IMR-90 (cell line): ENCODE measurements around the gene CSNK2A2. TPM values are rescaled to one million over a fixed set of nuclear protein-coding genes. Genes with fewer than 3 reads are reported as not detected.

Experiments used
- ATAC-seq: fragments of 200-7000 bp; cut with Tn5 transposase; 2 replicates; pipeline ENCODE4 v1.9.1; 2020; ENCODE audit warnings: low read depth, mild to moderate bottlenecking, moderate library complexity
- BruUV-seq: library from RNA; stranded (reverse); fragments of 400-500 nt; replicated peaks from 2 replicates; lab custom pipeline; 2021; lab: Mats Ljungman, UMichigan
- CTCF ChIA-PET: fragments of 300-600 bp; formaldehyde crosslinking; extraction: SDS; loops from one replicate; lab custom pipeline; 2021; ENCODE audit warnings: antibody characterized with exemption; lab: Yijun Ruan, JAX
- POLR2A ChIA-PET: fragments of 300-600 bp; sonication (Branson Sonifier 250); formaldehyde crosslinking; loops from one replicate; lab custom pipeline; 2022; ENCODE audit warnings: antibody characterized with exemption; ENCODE audit not compliant: unreplicated experiment; lab: Charles Lee
- DNase-seq: peaks from one replicate; pipeline ENCODE4 v3.0.0; 2013
- H2AFZ ChIP-seq: replicated peaks from 2 replicates; pipeline ENCODE3; 2013; ENCODE audit warnings: low read length, mild to moderate bottlenecking; ENCODE audit not compliant: poor library complexity
- H2AK5ac ChIP-seq: 2 replicates; pipeline ENCODE4 v1.6.1; 2013; ENCODE audit warnings: low read depth, low read length, inconsistent platforms
- H2AK9ac ChIP-seq: replicated peaks from 2 replicates; pipeline ENCODE3; 2013; ENCODE audit warnings: mild to moderate bottlenecking, low read depth, low read length, moderate library complexity; ENCODE audit not compliant: poor library complexity
- H2BK120ac ChIP-seq: 2 replicates; pipeline ENCODE4 v1.6.1; 2013; ENCODE audit warnings: low read depth, low read length, inconsistent platforms
- H2BK15ac ChIP-seq: 3 replicates; pipeline ENCODE4 v1.6.1; 2013; ENCODE audit warnings: low read depth, low read length, inconsistent platforms
- H2BK20ac ChIP-seq: 2 replicates; pipeline ENCODE4 v1.6.1; 2013; ENCODE audit warnings: low read depth, mild to moderate bottlenecking, inconsistent platforms, low read length, moderate library complexity
- H2BK5ac ChIP-seq: 2 replicates; pipeline ENCODE4 v1.6.1; 2013; ENCODE audit warnings: mild to moderate bottlenecking, low read depth, low read length, inconsistent platforms; ENCODE audit not compliant: poor library complexity, severe bottlenecking
- H3K14ac ChIP-seq: replicated peaks from 2 replicates; pipeline ENCODE4 v1.6.1; 2013; ENCODE audit warnings: low read depth, low read length, inconsistent platforms
- H3K18ac ChIP-seq: 2 replicates; pipeline ENCODE4 v1.6.1; 2013; ENCODE audit warnings: low read depth, low read length, control low read depth
- H3K23ac ChIP-seq: 2 replicates; pipeline ENCODE4 v1.6.1; 2013; ENCODE audit warnings: low read depth, low read length, inconsistent platforms
- H3K27ac ChIP-seq: 2 replicates; pipeline ENCODE4 v1.5.1; 2013; ENCODE audit warnings: mild to moderate bottlenecking, control low read depth, low read length; ENCODE audit not compliant: insufficient read depth
- H3K27me3 ChIP-seq: 2 replicates; pipeline ENCODE4 v1.6.1; 2013; ENCODE audit warnings: low read length; ENCODE audit not compliant: control insufficient read depth, insufficient read depth
- H3K36me3 ChIP-seq: 2 replicates; pipeline ENCODE4 v1.6.1; 2013; ENCODE audit warnings: low read length, mixed read lengths; ENCODE audit not compliant: control insufficient read depth, insufficient read depth
- H3K4ac ChIP-seq: 2 replicates; pipeline ENCODE4 v1.6.1; 2013; ENCODE audit warnings: low read depth, low read length, inconsistent platforms
- H3K4me1 ChIP-seq: 2 replicates; pipeline ENCODE4 v1.6.1; 2013; ENCODE audit warnings: low read length, mixed read lengths; ENCODE audit not compliant: control insufficient read depth, insufficient read depth
- H3K4me2 ChIP-seq: 2 replicates; pipeline ENCODE4 v1.6.1; 2013; ENCODE audit warnings: low read depth, mild to moderate bottlenecking, control low read depth, low read length, moderate library complexity
- H3K4me3 ChIP-seq: 2 replicates; pipeline ENCODE4 v1.5.1; 2013; ENCODE audit warnings: low read depth, mild to moderate bottlenecking, control low read depth, low read length, moderate library complexity; ENCODE audit not compliant: insufficient read depth
- H3K56ac ChIP-seq: 2 replicates; pipeline ENCODE4 v1.6.1; 2013; ENCODE audit warnings: low read length, inconsistent platforms; ENCODE audit not compliant: insufficient read depth; ENCODE audit errors: extremely low read depth
- H3K79me1 ChIP-seq, 2 experiments: 2 replicates each; pipeline ENCODE4 v1.6.1; 2013; ENCODE audit warnings: low read length in 2 of 2, inconsistent platforms in 1 of 2, low read depth in 1 of 2
- H3K9ac ChIP-seq: 2 replicates; pipeline ENCODE4 v1.6.1; 2013; ENCODE audit warnings: low read depth, low read length, control low read depth
- H3K9me1 ChIP-seq: 2 replicates; pipeline ENCODE4 v1.6.1; 2013; ENCODE audit warnings: low read length, inconsistent platforms; ENCODE audit not compliant: insufficient read depth
- H3K9me3 ChIP-seq: 2 replicates; pipeline ENCODE4 v1.6.1; 2013; ENCODE audit warnings: low read length; ENCODE audit not compliant: control insufficient read depth, insufficient read depth
- H4K20me1 ChIP-seq: 2 replicates; pipeline ENCODE4 v1.6.1; 2013; ENCODE audit warnings: low read length, inconsistent platforms; ENCODE audit not compliant: insufficient read depth
- H4K5ac ChIP-seq: 2 replicates; pipeline ENCODE4 v1.6.1; 2013; ENCODE audit warnings: mild to moderate bottlenecking, low read depth, low read length, control low read depth
- H4K8ac ChIP-seq, 2 experiments: 2 replicates each; pipeline ENCODE4 v1.6.1; 2013; ENCODE audit warnings: low read depth in 2 of 2, low read length in 2 of 2, control low read depth in 1 of 2, inconsistent platforms in 1 of 2
- H4K91ac ChIP-seq: 2 replicates; pipeline ENCODE4 v1.6.1; 2013; ENCODE audit warnings: low read depth, low read length, inconsistent platforms; ENCODE audit not compliant: insufficient read depth
- BHLHE40 ChIP-seq: fragments of 150-350 bp; IDR thresholded peaks from 2 replicates; pipeline ENCODE4 v1.6.1; 2016; ENCODE audit warnings: mild to moderate bottlenecking, low read depth, low read length
- CEBPB ChIP-seq: IDR thresholded peaks from 2 replicates; pipeline ENCODE4 v1.6.1; 2012; ENCODE audit warnings: low read depth, low read length, improper control_type of control experiment
- CHD1 ChIP-seq: IDR thresholded peaks from 2 replicates; pipeline ENCODE4 v1.6.1; 2012; ENCODE audit warnings: low read depth, low read length, improper control_type of control experiment
- CTCF ChIP-seq: conservative IDR thresholded peaks from 2 replicates; pipeline ENCODE4 v1.5.1; 2012; ENCODE audit warnings: mild to moderate bottlenecking, low read depth, low read length, improper control_type of control experiment
- ELK1 ChIP-seq: fragments of 150-350 bp; IDR thresholded peaks from 2 replicates; pipeline ENCODE4 v1.6.1; 2016; ENCODE audit warnings: low read depth, mild to moderate bottlenecking, low read length, moderate library complexity, borderline replicate concordance
- MAZ ChIP-seq: IDR thresholded peaks from 2 replicates; pipeline ENCODE4 v1.6.1; 2012; ENCODE audit warnings: low read depth, mild to moderate bottlenecking, low read length, improper control_type of control experiment, moderate library complexity, borderline replicate concordance
- MXI1 ChIP-seq: IDR thresholded peaks from 2 replicates; pipeline ENCODE4 v1.6.1; 2012; ENCODE audit warnings: low read depth, mild to moderate bottlenecking, low read length, moderate library complexity, borderline replicate concordance
- NFE2L2 ChIP-seq: fragments of 150-350 bp; IDR thresholded peaks from 2 replicates; pipeline ENCODE4 v1.6.1; 2016; ENCODE audit warnings: low read depth, mild to moderate bottlenecking, low read length
- RCOR1 ChIP-seq: IDR thresholded peaks from 2 replicates; pipeline ENCODE4 v1.6.1; 2012; ENCODE audit warnings: mild to moderate bottlenecking, low read length, improper control_type of control experiment; ENCODE audit not compliant: insufficient replicate concordance
- RFX5 ChIP-seq: IDR thresholded peaks from 2 replicates; pipeline ENCODE4 v1.8.0; 2012; ENCODE audit warnings: low read depth, mild to moderate bottlenecking, low read length, moderate library complexity
- SMC3 ChIP-seq: fragments of 150-350 bp; IDR thresholded peaks from 2 replicates; pipeline ENCODE4 v1.6.1; 2016; ENCODE audit warnings: low read depth, mild to moderate bottlenecking, antibody characterized with exemption, low read length, moderate library complexity
- USF2 ChIP-seq: fragments of 150-350 bp; IDR thresholded peaks from 2 replicates; pipeline ENCODE4 v1.6.1; 2017; ENCODE audit warnings: mild to moderate bottlenecking, antibody characterized with exemption, low read length, low read depth
- WGBS, 2 experiments: methylation state at CpG; one replicate each; pipeline versions ENCODE4 v1.1.5 to v1.1.7; 2013; ENCODE audit warnings: missing lambda C conversion rate in 2 of 2; ENCODE audit not compliant: insufficient read length in 1 of 2; ENCODE audit errors: extremely low coverage in 2 of 2; 5-methylcytosine and 5-hydroxymethylcytosine counted together
- dilution Hi-C: fragments of 300-500 bp; cut with HindIII; formaldehyde crosslinking; loops from one replicate; pipeline ENCODE4 v1.14.3; 2018; ENCODE audit warnings: low sequenced_read_pairs; ENCODE audit not compliant: unreplicated experiment
- in situ Hi-C: fragments of 300-500 bp; cut with MboI; formaldehyde crosslinking; loops from 3 replicates; pipeline ENCODE4 v1.14.3; 2019; ENCODE audit warnings: low sequenced_read_pairs, inconsistent platforms, mixed read lengths
- intact Hi-C: fragments of 100-400 bp; cut with micrococcal nuclease; formaldehyde crosslinking; loops from 2 replicates; pipeline ENCODE4 v1.10.0; 2022
- polyA plus RNA-seq, 3 experiments: library from polyadenylated mRNA; depleted of rRNA; stranded (reverse); fragments of >200 nt; gene quantifications; 2 replicates each; pipeline ENCODE4 v1.2.3, GENCODE V29; 2012; ENCODE audit warnings: low replicate concordance in 1 of 3
- total RNA-seq: library from RNA; depleted of rRNA; stranded (reverse); fragments of >200 nt; gene quantifications from 2 replicates; pipeline ENCODE4 v1.2.3, GENCODE V29; 2012

Gene CSNK2A2
- total and polyA plus RNA-seq, 2 of the 4 experiments (the other 2 are of a cell fraction): 15.6 to 27.5 TPM

- H4K20me1 ChIP-seq: no peaks in the 10 kb centered on the region
- DNase-seq: no peak
- H3K79me1 ChIP-seq: no peaks in the 10 kb centered on the region
- no peak overlapping the region for H3K9ac ChIP-seq
- no peak overlapping the region for H4K5ac ChIP-seq
- dilution Hi-C loops (no loop called here), intact Hi-C loops (no loop called here), in situ Hi-C loops (no loop called here)
- BruUV-seq: no TSS peak
- no peak overlapping the region for H2AFZ ChIP-seq
- no peaks in the 10 kb centered on the region for H3K27me3 ChIP-seq
- no peak overlapping the region for H3K56ac ChIP-seq
- H2AK5ac ChIP-seq: no peak overlapping the region
- no peak overlapping the region for H3K14ac ChIP-seq
- H3K18ac ChIP-seq: no peak overlapping the region
- ATAC-seq: no peak
- no peak overlapping the region for H2AK9ac ChIP-seq
- 86% methylated on average over 19 of the region's 29 CpGs; no CpG with 5 or more reads in 1 of the 2 experiments for WGBS, 2 experiments
- no peak overlapping the region for H3K4ac ChIP-seq
- no peaks in the 10 kb centered on the region for H3K4me1 ChIP-seq
- H3K23ac ChIP-seq: no peak overlapping the region
- H3K36me3 ChIP-seq: peaks cover 28% of the 10 kb centered on the region
- no peak overlapping the region for H3K4me3 ChIP-seq
- no peak overlapping the region for H2BK5ac ChIP-seq
- H3K9me3 ChIP-seq: no peaks in the 10 kb centered on the region
- POLR2A ChIA-PET: no interaction called here
- no peak overlapping the region for H2BK120ac ChIP-seq
- H4K8ac ChIP-seq: no peak overlapping the region
- no peak for TF ChIP-seq SMC3
- TF ChIP-seq MAZ: no peak
- no peak for TF ChIP-seq CEBPB
- TF ChIP-seq ELK1: no peak
- no peak for TF ChIP-seq CTCF
- no peak for TF ChIP-seq RCOR1
- TF ChIP-seq RFX5: no peak
- TF ChIP-seq USF2: no peak
- no peak for TF ChIP-seq NFE2L2
- no peak for TF ChIP-seq CHD1
- TF ChIP-seq MXI1: no peak
- no peak for TF ChIP-seq BHLHE40
- H3K9me1 ChIP-seq: no peaks in the 10 kb centered on the region; the same call in 1 of the 2 replicates
- H4K91ac ChIP-seq: no peak overlapping the region
- no peak overlapping the region for H2BK15ac ChIP-seq
- no peak overlapping the region for H2BK20ac ChIP-seq
- CTCF ChIA-PET: no interaction called here
- no peak overlapping the region for H3K27ac ChIP-seq
- no peak overlapping the region for H3K4me2 ChIP-seq
Measured at GRCh38 chr16:58157951-58158540, 39.9 kb downstream of the CSNK2A2 start.
